Dendritic cell treated with granulocyte-macrophage colony-stimulating factor and Interleukin-4, amounts not matched to agents 40 ng/mL and 50 ng/mL, for 4 days (primary cell): Measurements from ENCODE around the gene DDX3Y.

Experiments
- H3K27ac Mint-ChIP-seq: one replicate; pipeline ENCODE4 v1.8.0; 2022; ENCODE audit warnings: mild to moderate bottlenecking, mixed read lengths
- H3K27me3 Mint-ChIP-seq: one replicate; pipeline ENCODE4 v1.8.0; 2022; ENCODE audit warnings: mild to moderate bottlenecking, mixed read lengths
- H3K36me3 Mint-ChIP-seq: one replicate; pipeline ENCODE4 v1.8.0; 2022; ENCODE audit warnings: low read depth, mixed read lengths
- H3K4me1 Mint-ChIP-seq: one replicate; pipeline ENCODE4 v1.8.0; 2022; ENCODE audit warnings: low read depth, mixed read lengths
- H3K4me3 Mint-ChIP-seq: one replicate; pipeline ENCODE4 v1.8.0; 2022; ENCODE audit warnings: mild to moderate bottlenecking, moderate library complexity, mixed read lengths
- H3K9me3 Mint-ChIP-seq: one replicate; pipeline ENCODE4 v1.8.0; 2022; ENCODE audit warnings: mixed read lengths
- intact Hi-C: fragments of 100-400 bp; cut with micrococcal nuclease; formaldehyde crosslinking; loops from one replicate; pipeline ENCODE4 v1.15.0; 2022

Gene DDX3Y

GRCh38 chrY:12904618-12905516, at the start of gene DDX3Y:
Gene DDX3Y, plus strand, starts transcription at chrY:12904868. Its CDS starts 69 bp downstream, at chrY:12904937.
- intact Hi-C loops = loop anchor here (10.0 kb wide), 1 partner anchor 800 kb away; the partner anchor contains the start of gene TMSB4Y
- Mint-ChIP-seq H3K4me3 (peak within 1 kb of the TSS; percentile 83), H3K4me1 (no peaks in the 10 kb centered on the region), H3K36me3 (peaks cover 25% of the 10 kb centered on the region), H3K27ac (peak within 1 kb of the TSS; percentile 97), H3K27me3 (no peaks in the 10 kb centered on the region), H3K9me3 (no peaks in the 10 kb centered on the region)

GRCh38 chrY:12855791-12856275, 48.8 kb upstream of the DDX3Y start:
- intact Hi-C loops = no loop called here
- no peak overlapping the region for H3K4me3 Mint-ChIP-seq

GRCh38 chrY:12867960-12868359, 36.7 kb upstream of the DDX3Y start:
- no peak overlapping the region for H3K4me3 Mint-ChIP-seq
- no peaks in the 10 kb centered on the region for H3K36me3 Mint-ChIP-seq
- H3K9me3 Mint-ChIP-seq = no peaks in the 10 kb centered on the region
- H3K27me3 Mint-ChIP-seq = no peaks in the 10 kb centered on the region
- no peak overlapping the region for H3K27ac Mint-ChIP-seq
- no peaks in the 10 kb centered on the region for H3K4me1 Mint-ChIP-seq
- intact Hi-C loops = no loop called here

More at GRCh38 chrY:12855791-12856275, 48.8 kb upstream of the DDX3Y start:
- H3K27me3 Mint-ChIP-seq = no peaks in the 10 kb centered on the region
- peaks cover 15% of the 10 kb centered on the region for H3K36me3 Mint-ChIP-seq
- no peaks in the 10 kb centered on the region for H3K4me1 Mint-ChIP-seq
- H3K27ac Mint-ChIP-seq = no peak overlapping the region
- H3K9me3 Mint-ChIP-seq = no peaks in the 10 kb centered on the region

GRCh38 chrY:12896973-12897372, 7.7 kb upstream of the DDX3Y start:
- H3K4me3 Mint-ChIP-seq = no peak overlapping the region
- no peaks in the 10 kb centered on the region for H3K36me3 Mint-ChIP-seq
- peaks cover 6% of the 10 kb centered on the region for H3K9me3 Mint-ChIP-seq
- no peak overlapping the region for H3K27ac Mint-ChIP-seq
- H3K27me3 Mint-ChIP-seq = no peaks in the 10 kb centered on the region
- intact Hi-C loops = loop anchor here (10.0 kb wide), 1 partner anchor 82 kb away; no protein-coding TSS in a partner anchor
- H3K4me1 Mint-ChIP-seq = no peaks in the 10 kb centered on the region

- no peaks in the 10 kb centered on the region for H3K4me1 Mint-ChIP-seq
- no peaks in the 10 kb centered on the region for H3K36me3 Mint-ChIP-seq
- no peaks in the 10 kb centered on the region for H3K27me3 Mint-ChIP-seq
- H3K9me3 Mint-ChIP-seq = no peaks in the 10 kb centered on the region
- no peak overlapping the region for H3K4me3 Mint-ChIP-seq
- H3K27ac Mint-ChIP-seq = no peak overlapping the region
- intact Hi-C loops = loop anchor here (10.0 kb wide), 1 partner anchor 84 kb away; no protein-coding TSS in a partner anchor
These were observed 6.1 kb upstream of the DDX3Y start for GRCh38 chrY:12898604-12899003.

- Mint-ChIP-seq H3K36me3 (peaks cover 32% of the 10 kb centered on the region), H3K4me3 (peak overlapping the region; percentile 83), H3K4me1 (no peaks in the 10 kb centered on the region), H3K27me3 (no peaks in the 10 kb centered on the region), H3K27ac (peak overlapping the region; percentile 97), H3K9me3 (no peaks in the 10 kb centered on the region)
- intact Hi-C loops = loop anchor here (10.0 kb wide), 1 partner anchor 799 kb away; the partner anchor contains the start of gene TMSB4Y
These were observed 827 bp downstream of the DDX3Y start for GRCh38 chrY:12905517-12905872.

- Mint-ChIP-seq H3K4me3 (peak overlapping the region; percentile 83), H3K27ac (peak overlapping the region; percentile 97), H3K36me3 (peaks cover 36% of the 10 kb centered on the region), H3K9me3 (no peaks in the 10 kb centered on the region), H3K4me1 (no peaks in the 10 kb centered on the region), H3K27me3 (no peaks in the 10 kb centered on the region)
- intact Hi-C loops = loop anchor here (10.0 kb wide), 1 partner anchor 799 kb away; the partner anchor contains the start of gene TMSB4Y
These were observed 1.2 kb downstream of the DDX3Y start for GRCh38 chrY:12905895-12906294.

- intact Hi-C loops = no loop called here
- Mint-ChIP-seq H3K27me3 (no peaks in the 10 kb centered on the region), H3K27ac (no peak overlapping the region), H3K36me3 (peaks cover 68% of the 10 kb centered on the region), H3K9me3 (no peaks in the 10 kb centered on the region), H3K4me1 (no peaks in the 10 kb centered on the region), H3K4me3 (no peak overlapping the region)
These were observed 8.9 kb downstream of the DDX3Y start for GRCh38 chrY:12913541-12913940.

- intact Hi-C loops = no loop called here
- Mint-ChIP-seq H3K9me3 (no peaks in the 10 kb centered on the region), H3K27ac (no peak overlapping the region), H3K4me1 (no peaks in the 10 kb centered on the region), H3K27me3 (peaks cover 2% of the 10 kb centered on the region), H3K36me3 (no peaks in the 10 kb centered on the region), H3K4me3 (no peak overlapping the region)
These were observed 23.4 kb downstream of the DDX3Y start for GRCh38 chrY:12928043-12928442.

GRCh38 chrY:12941725-12942687, 37.3 kb downstream of the DDX3Y start:
- no peak overlapping the region for H3K4me3 Mint-ChIP-seq
- H3K36me3 Mint-ChIP-seq = no peaks in the 10 kb centered on the region
- no peaks in the 10 kb centered on the region for H3K27me3 Mint-ChIP-seq
- H3K9me3 Mint-ChIP-seq = no peaks in the 10 kb centered on the region
- intact Hi-C loops = no loop called here
- no peaks in the 10 kb centered on the region for H3K4me1 Mint-ChIP-seq
- H3K27ac Mint-ChIP-seq = no peak overlapping the region
